HG03135 (cell line): ENCODE measurements around the gene UBAC1.
A peak's percentile ranks its signal among the peaks of the same experiment; 100 is the strongest.
"Not testable (repeated sequence)": the region's sequence is repeated elsewhere in the genome, so short reads cannot be mapped to it uniquely, and the experiment has no call there.

Experiments
- ATAC-seq: cut with Tn5 transposase; IDR thresholded peaks from one replicate; pipeline ENCODE4 v1.9.1; 2021; ENCODE audit warnings: mild to moderate bottlenecking, moderate library complexity; ENCODE audit not compliant: unreplicated experiment

Gene UBAC1

GRCh38 chr9:135902655-135903357 lies 58.4 kb downstream of the UBAC1 start:
- ATAC-seq, result no peak

- ATAC-seq, result no peak
Measured at GRCh38 chr9:135901826-135902225, 59.3 kb downstream of the UBAC1 start.

DNA sequence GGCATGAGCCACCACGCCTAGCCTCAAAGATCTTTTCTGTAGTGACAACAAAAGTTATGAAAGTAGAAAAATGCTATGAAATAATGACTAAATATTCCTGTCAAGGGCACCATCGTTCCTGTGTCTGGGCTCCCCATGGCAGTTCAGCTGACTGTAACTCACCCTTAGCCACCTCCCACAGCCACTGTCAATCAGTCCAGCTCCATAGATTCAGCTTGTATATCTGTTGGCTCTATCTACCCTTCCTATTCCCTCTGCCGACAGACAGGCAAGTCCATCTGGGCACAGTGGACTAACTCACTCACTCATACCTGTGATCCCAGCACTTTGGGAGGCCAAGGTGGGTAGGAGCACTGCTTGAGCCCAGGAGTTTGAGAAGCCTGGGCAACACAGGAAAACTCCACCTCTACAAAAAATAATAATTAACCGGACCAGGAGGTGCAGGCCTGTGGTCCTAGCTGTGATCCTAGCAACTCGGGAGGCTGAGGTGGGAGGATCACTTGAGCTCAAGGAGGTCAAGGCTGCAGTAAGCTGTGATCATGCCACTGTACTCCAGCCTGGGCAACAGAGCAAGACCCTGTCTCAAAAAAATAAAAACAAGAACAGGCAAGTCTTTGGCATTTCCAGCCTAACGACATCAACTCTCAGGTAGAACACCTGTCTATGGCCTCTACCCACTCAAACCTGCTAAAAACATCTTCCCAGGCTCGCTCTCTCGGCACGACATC lies 60.0 kb downstream of the UBAC1 start:
- ATAC-seq, result no peak

GRCh38 chr9:135898634-135899407 lies 62.4 kb downstream of the UBAC1 start:
- no peak for ATAC-seq

GRCh38 chr9:135896626-135897025 lies 64.5 kb downstream of the UBAC1 start:
- ATAC-seq, result no peak

- no peak for ATAC-seq
Measured at GRCh38 chr9:135896205-135896604, 65.0 kb downstream of the UBAC1 start.

DNA sequence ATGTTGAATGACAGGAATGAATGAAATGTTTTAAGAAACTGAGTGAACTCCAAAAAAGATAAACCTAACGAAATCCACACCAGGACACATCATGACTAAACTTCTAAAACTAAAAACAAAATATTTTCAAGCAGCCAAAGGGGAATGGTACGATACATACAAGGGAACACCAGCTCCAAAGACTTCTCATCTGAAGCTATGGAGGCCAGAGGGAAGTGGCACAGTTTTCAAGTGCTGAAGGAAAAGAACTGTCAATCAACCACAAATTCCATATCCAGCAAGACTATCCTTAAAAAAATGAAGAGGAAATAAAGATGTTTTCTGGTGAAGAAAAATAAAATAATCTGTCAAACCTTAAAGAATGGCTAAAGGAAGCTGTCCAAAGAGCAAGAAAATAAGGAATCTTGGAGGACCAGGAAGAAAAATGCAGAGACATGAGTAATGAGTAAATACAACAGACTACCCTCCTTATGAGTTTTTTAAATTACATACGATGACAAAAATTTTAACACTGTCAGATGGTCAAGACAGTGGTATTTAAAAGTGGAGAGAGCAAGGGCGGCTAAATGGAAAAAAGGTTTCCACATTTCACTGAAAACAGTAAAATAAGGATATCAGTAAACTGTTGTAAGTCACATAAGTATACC lies 65.8 kb downstream of the UBAC1 start:
- ATAC-seq, result no peak

DNA sequence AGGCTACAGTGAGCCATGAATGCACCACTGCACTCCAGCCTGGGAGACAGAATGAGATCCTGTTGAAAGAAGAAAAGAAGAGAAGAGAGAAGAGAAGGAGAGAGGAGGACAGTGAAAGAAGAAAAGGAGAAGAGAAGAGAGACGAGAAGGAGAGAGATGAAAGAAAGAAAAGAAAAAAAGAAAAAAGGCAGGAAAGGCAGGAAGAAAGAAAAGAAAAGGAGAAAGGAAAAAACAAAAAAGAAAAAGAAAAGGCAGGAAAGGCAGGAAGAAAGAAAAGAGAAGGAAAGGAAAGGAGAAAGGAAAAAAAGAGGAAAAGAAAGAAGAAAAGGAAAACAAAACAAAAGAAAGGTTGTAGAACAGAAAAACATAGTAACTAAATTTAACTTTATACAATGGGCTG lies 68.1 kb downstream of the UBAC1 start:
- ATAC-seq, result no peak

DNA sequence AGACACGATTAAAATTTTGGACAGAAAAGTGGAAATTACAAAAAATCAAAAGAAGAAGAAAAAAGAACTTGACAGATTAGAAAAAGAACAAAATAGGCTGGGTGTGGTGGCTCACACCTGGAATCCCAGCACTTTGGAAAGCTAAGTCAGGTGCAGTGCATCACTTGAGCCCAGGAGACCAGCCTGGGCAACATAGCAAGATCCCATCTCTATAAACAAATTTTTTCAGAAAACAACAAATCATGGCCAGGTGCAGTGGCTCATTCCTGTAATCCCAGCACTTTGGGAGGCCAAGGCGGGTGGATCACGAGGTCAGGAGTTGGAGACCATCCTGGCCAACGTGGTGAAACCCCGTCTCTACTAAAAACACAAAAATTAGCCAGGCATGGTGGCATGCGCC lies 68.8 kb downstream of the UBAC1 start:
- ATAC-seq, result not testable (repeated sequence)

- no peak for ATAC-seq
Measured at GRCh38 chr9:135891027-135891631, 70.0 kb downstream of the UBAC1 start.

- no peak for ATAC-seq
Measured at GRCh38 chr9:135890190-135891026, 70.8 kb downstream of the UBAC1 start.

DNA sequence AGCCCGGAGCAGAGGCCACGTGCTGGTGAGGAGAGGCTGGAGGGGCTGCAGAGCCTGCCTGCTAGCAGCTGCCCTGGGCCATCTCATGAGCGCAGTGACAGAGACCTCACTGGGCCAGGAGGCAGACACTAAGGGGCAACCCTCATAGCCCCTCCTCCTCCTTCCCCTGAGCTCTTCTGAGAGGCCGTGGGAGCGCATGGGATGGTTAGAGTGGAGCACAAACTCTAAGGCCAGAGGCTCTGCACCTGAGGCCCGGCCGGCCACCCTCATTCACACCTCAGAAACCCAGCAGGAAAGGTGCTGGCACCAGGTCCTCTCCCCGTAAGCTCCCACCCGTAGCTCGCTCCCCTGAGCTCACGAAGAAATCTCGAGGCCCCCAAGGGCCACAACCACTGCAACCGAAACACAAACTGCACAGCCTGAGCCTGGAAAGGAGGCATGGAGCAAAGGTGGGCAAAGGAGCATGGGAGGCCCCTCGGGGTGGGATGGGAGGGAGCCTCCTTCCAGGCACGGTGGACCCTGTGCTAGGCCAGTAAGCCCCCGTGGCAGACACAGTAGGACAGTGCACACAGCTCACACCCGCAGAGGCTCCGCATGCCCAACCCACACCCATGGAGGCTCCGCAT lies 71.5 kb downstream of the UBAC1 start:
- no peak for ATAC-seq

DNA sequence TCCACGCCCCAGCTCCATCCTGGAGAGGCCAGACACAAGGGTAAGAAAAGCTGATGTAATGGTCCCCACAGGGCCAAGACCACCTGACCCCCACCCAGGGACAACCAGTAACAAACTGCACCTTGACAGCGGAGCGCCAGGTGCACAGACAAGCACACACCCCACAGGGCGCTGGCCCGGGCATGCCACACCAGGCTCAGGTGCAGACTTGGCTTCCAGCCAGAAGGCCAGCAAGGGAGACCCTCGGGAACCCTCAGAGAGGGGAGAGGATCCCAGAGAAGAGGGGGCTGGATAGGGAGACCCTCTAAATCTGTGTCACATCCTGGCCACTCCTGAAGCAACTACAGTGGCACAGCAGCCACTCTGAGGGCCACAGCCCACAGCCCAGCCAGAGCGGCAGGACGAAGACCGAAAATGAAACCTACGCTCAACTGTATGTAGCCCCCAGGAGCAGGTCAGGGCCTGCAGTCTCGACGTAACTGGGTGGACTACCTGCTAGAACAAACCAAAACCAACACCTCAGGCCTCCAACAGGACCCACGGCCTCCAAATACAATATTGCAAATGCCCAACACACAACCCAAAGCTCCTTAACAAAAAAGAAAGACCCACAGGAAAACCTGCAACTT lies 72.3 kb downstream of the UBAC1 start:
- no peak for ATAC-seq

DNA sequence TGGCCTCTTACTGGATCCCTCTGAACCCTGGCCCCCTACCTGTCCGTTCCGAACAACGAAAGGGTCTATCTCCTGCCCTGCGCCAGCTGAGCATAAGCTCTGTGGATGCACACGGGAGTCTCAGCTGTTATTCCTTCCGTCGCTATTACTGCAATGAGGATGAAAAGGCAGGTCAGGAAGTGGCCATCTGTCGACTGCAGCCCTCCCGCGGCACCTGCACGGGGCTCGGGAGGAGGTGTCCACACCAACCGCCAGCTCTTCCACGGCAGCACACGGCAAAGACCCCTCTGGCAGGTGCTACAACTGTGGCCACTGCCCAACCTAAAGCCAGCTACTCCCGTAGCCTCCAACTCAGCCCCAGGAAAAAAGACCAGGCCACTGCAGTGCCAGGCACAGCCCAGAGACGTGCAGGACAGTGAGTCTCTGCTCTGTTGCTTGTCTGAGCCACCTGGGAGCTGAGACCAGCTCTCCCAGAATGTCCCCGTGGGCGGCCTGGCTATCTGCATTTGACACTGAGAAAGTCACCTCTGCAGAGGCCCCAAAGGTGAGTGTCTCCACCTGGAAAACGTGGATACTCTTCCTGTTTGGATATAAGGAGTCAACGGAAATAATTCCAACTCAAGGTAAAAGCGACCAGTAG lies 72.9 kb downstream of the UBAC1 start:
- ATAC-seq, result no peak

- peak; percentile 83 for ATAC-seq
Measured at GRCh38 chr9:135887585-135888050, 73.6 kb downstream of the UBAC1 start.

- peak; percentile 14 for ATAC-seq
Measured at GRCh38 chr9:135887021-135887507, 74.1 kb downstream of the UBAC1 start.

DNA sequence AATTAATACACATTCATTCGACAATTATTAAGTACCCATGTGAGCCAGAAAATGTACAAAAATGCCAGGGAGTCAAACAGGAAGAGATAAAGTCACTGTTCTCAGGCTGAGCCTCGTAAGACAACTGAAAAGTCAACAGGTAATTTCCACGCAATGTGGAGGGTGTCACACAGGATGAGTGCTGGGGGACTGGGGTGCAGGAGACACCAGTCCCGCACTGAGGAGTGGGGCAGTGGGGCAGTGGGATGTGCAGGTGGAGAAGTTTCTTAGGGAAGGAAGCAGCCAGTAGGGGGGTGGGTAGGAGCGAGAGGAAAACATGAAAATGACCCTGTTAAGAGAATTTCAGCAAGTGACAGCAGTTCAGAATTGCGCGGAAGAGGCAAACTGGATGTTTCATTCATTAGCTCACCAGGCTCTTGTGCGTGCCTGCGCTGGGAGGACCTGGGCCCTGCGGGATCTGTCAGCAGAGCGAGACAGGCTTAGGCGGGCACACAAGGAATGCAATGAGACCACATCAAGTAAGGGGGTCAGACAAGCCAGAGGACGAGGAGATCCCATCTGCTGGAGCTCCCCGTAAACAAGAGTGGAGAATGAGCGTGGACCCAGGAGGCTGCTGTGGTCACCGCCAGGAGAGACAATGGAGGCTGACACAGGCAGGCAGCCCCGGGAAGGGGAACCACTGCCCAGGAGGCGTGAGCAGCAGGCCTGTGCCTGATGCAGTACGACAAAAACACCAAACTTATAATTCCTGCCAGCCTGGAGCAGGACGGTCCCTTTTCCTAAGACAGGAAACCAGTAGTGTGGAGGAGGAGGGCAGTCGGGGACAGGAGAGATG lies 74.8 kb downstream of the UBAC1 start:
- ATAC-seq, result no peak
